HS-5 (cell line): ENCODE data around the gene SLC35F4.

Experiments used
- DNase-seq: peaks from one replicate; pipeline ENCODE4 v3.0.0-alpha.2; 2012; ENCODE audit warnings: low read depth

The SLC35F4 gene

DNA sequence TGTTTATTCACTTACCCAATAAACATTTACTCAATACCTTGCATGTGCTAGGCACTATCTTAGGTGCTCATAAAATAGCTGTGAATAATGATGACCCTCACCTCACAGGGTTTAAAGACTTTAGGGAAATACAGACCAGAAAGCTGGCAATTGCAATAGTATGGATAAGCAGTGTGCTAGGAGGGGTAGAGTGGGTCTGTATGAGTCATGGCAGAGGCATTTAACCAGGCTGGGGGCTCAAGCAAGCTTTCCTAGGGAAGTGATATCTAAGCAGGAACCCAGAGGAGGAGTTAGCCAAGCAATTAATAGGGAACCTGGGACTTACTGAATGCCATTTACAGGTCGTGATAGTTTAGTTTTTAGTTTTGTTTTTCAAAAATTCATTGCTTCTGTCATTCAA lies 248.4 kb downstream of the SLC35F4 start:
- DNase-seq = no peak

DNA sequence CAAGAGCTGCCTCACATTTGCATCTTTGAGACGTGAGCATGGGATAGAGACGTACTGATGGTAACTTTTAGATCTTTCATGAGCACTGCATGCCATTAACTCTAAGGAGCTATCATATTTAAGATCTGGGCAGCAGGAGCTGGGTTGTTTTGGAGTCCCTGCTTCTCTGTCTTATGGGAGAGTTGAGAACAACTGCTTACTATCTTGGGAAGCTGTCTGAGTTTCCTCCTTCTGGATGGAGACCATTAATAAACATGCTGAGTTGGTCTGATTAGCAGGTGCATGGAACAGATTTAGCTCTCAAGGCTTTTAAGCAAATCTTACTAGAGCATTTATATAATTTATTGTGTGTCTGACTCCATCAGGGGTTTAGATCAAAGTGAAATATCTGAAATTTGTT lies 252.9 kb downstream of the SLC35F4 start:
- no peak for DNase-seq

DNA sequence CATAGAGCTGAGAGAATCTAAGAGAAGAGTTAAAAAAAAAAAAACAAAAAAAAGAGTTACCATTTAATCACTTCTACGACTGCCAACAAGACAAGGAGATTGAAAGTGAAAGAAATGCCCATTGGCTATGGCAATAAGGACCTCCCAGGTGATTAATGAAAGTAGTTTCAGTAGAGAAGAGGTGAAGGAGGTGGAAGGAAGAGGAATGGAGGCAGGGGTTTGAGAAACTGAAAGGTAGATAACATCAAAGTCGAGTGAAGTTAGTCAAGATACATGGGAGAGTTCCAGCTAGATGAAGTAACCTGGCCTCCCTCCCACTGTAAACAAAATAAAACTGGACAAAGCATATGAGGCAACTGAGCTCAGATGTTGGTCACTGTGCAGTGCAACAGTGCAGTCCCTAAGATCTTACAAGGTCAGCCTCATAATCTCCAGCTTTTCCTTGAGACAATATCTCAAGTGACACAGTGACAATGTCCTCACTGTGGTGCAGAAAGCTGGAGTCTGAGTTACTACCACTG lies 254.3 kb downstream of the SLC35F4 start:
- DNase-seq = no peak

DNA sequence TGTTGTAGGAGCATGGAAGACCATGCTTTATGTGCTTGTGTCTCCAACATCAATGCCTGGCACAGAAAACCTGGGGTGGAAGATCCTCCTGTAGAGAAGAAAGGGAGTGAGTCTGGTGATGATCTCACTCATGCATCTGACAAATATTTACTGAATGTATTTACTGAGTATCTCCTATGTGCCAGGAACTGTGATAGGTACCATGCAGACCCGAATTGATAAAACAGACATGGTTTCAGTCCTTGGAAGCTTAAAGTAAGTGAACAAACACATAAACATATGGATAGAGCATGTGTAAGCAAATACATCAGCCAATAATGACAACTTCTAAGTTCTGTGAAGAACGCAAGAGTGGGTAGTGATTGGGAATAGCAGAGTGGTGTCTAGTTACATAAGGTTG lies 255.3 kb downstream of the SLC35F4 start:
- DNase-seq = no peak

- DNase-seq = no peak
Measured at GRCh38 chr14:57609192-57610075, 256.5 kb downstream of the SLC35F4 start.

GRCh38 chr14:57607086-57607485 lies 258.8 kb downstream of the SLC35F4 start:
- no peak for DNase-seq

- DNase-seq = no peak
Measured at GRCh38 chr14:57583396-57583795, 282.5 kb downstream of the SLC35F4 start.

GRCh38 chr14:57582746-57583145 lies 283.1 kb downstream of the SLC35F4 start:
- no peak for DNase-seq

DNA sequence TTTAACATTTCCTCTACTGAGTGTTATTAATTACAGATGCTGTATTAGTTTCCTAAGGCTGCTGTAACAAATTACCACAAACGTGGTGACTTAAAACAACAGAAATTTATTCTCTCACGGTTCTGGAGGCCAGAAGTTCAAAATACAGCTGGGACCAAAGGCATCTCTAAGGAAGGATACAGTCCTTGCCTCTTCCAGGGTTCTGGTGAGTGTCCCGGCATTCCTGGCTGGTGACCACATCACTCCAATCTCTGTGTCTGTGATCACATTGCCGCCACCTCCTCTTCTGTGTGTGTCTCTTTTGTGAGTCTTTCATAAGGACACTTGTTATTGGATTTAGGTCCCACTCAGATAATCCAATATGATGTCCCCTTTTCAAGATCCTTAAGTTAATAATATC lies 287.1 kb downstream of the SLC35F4 start:
- DNase-seq = no peak

- DNase-seq = no peak
Measured at GRCh38 chr14:57576498-57576897, 289.4 kb downstream of the SLC35F4 start.

- DNase-seq = no peak
Measured at GRCh38 chr14:57575482-57575881, 290.4 kb downstream of the SLC35F4 start.

DNA sequence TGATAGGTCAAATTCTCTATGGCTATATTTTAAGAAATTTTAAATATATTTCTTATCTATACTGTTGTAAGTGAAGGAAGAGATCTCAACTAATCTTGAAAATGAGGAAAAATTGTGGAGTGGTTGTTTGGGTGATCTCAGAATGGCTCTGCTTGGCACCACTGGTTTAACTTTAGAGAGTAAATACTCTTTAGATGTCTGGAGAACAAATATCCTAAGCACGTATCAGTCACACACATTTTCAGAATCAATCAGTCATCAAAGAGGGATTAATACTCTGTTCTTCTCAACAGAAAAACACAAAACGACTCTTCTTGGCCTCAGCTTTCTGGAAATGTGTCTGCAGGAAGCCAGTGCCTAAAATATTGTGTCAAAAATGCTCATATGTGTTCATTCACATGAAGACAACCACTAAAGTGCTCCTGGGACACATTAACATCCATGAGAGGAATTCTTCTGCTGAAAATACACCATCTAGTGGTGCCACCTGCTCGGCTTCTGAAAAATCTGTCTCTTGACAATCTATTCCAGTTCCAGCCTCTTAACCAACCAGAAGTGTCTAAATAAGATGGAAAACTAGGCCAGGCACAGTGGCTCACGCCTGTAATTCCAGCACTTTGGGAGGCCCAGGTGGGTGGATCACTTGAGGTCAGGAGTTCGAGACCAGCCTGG lies 291.1 kb downstream of the SLC35F4 start:
- no peak for DNase-seq

DNA sequence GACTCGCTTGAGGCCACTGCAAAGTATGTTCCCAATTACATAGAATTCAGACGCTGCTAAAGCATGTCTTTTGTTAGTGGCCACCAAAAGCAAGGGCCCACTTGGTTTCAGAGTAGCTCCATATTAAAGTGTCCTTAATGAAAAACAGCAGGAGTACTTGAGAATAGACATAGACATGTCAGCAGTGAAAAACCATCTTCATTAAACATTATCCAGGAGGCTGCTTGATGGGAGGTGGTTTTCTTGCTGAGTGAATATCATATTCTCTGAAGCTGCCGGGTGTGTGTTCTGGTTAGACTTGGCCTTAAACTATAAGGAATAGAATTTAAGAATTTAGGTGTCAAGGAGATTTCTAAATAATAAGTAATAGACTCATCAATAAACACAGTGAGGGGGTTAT lies 292.7 kb downstream of the SLC35F4 start:
- DNase-seq = no peak

DNA sequence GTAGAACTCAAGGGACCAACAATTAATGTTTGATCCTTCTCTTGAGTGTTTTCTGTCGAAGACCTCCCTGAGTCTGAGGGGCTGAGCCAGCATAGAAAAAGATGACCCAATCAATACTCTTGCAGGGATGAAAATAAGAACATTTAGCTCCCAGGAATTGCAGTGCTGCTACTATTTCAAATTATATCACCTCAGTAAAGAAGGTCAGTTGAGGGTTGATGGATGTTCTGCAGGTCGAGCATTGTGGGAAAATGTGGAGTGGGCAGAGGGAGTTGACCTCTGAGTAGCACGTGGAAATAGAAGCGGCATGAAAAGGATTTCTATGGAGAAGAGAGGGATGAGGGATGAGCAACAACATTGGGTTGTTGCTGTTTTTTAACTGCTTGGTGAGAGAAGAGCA lies 297.3 kb downstream of the SLC35F4 start:
- DNase-seq = no peak

DNA sequence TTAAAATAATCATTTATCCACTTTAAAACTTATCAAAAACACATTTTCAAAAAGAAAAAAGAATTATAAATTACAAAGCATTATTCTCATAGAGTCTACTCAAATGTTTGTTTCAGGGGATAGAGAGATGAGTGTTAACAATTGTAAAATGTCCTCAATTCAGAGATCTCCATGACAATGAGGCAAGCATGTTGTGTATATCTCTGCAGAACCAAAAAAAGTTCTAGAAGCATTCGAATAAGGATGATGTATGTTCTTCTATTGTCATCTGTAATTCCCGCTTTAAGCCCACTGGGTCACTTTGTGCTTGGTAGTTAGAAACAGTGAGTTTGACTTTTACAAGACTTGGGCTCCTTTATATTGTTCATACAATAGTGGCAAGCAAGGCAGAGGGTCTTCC lies 298.7 kb downstream of the SLC35F4 start:
- no peak for DNase-seq

- DNase-seq = no peak
Measured at GRCh38 chr14:57560681-57561080, 305.2 kb downstream of the SLC35F4 start.

DNA sequence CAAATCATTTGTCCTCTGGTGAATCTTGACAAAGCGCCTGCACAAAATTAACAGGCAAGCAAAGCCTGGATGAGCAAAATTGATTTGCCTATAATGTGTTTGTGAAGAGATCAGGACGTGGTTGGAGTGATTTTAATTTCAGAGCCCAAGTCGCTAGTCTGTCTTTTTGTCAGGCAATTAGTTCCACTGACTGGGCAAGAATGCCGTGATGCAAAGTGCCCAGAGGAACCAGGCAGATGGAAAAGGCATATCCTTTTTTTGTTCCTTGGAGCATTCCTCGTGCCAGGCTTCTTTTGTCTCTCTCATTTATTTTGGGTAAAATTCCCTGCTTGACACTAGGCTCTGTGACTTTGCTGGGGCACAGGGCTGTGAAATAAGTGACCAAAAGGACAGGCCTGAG lies 306.3 kb downstream of the SLC35F4 start:
- no peak for DNase-seq

DNA sequence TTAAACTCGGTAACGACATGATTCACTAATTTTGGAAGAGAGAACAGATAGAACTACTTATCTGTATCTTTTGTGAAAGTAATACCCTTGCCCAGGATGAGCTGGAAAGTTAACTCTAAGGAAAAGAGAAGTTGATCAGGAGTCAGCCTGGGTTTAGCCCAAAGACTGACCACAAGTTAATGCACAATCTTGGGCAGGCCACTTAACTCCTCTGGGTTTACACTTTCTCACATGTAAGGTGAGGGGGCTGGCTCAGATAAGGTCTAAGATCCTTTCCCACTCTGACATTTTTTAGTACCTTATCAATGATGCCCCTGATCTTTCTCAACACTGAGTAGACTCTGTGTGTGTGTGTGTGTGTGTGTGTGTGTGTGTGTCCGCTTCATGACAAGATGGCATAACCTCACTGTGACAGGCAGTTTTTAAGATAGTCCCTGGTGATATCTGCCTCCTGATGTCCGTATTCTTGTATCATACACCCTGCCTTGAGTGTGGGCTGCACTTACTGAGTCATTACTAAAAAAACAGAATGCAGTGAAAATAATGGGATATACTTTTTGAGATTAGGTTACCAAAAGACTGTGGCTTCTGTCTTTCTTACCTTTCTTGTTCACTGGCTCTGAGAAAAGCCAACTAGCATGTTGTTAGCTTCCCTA lies 316.0 kb downstream of the SLC35F4 start:
- no peak for DNase-seq

- DNase-seq = no peak
Measured at GRCh38 chr14:57549016-57549564, 316.8 kb downstream of the SLC35F4 start.

- DNase-seq = no peak
Measured at GRCh38 chr14:57547131-57547530, 318.8 kb downstream of the SLC35F4 start.

- DNase-seq = no peak
Measured at GRCh38 chr14:57533214-57533613, 332.7 kb downstream of the SLC35F4 start.

DNA sequence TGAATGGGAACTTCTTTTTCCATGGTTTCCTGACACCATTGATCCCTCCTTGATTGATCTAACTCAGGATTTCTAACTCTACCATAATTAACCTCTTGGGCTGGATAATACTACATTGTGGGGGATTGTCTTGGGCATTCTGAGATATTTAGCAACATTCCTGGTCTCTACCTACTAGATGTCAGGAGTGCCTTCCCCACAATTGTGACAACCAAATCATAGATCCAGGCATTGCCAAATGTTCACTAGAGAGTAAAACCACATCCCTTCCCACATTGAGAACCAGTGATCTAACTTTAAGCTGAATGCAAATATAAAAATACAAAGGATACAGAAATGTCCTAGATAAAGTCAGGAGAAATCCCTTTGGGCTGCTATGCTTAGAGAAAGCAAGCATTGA lies 335.3 kb downstream of the SLC35F4 start:
- no peak for DNase-seq

GRCh38 chr14:57526942-57527341 lies 338.9 kb downstream of the SLC35F4 start:
- DNase-seq = no peak
